Stimulated activated CD4-positive, alpha-beta T cell treated with anti-CD3 and anti-CD28 coated beads, Interleukin-12 subunit alpha, Interleukin-12 subunit beta, amount 100 ng/mL, for 48 hours (primary cell): Measurements from ENCODE around the gene RGS7.
"Not testable (repeated sequence)": the region's sequence is repeated elsewhere in the genome, so short reads cannot be mapped to it uniquely, and the experiment has no call there.

ENCODE experiments used
- DNase-seq, 3 donors: peaks; one replicate each; pipeline ENCODE4 v3.0.0-alpha.2; 2020; ENCODE audit warnings: low read depth in 2 of 3, low spot score in 1 of 3

RGS7 gene

DNA sequence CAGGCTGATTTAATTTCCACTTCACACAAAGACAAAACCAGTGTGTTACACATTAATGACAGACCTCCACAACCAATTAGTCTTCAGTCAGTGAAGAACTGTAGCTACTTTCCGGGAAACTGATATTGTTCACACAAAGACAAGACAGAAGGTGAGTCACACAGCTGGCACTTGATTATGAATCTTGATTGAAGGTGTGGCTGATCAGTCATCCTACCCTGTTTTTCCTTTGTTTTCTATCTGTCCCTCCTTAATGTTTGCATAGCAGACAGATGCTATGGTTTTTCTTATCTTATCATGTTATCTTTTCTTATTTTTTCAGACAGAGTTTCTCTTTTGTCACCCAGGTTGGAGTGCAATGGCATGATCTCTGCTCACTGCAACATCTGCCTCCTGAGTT is 560.0 kb downstream of the RGS7 start:
- DNase-seq: no peak

GRCh38 chr1:240794046-240794843 is 562.8 kb downstream of the RGS7 start:
- no peak for DNase-seq

- no peak for DNase-seq
Measured at GRCh38 chr1:240792915-240793529, 564.0 kb downstream of the RGS7 start.

- DNase-seq: no peak
Measured at GRCh38 chr1:240790856-240791255, 566.1 kb downstream of the RGS7 start.

GRCh38 chr1:240786880-240787279 is 570.1 kb downstream of the RGS7 start:
- DNase-seq: no peak

- no peak for DNase-seq
Measured at GRCh38 chr1:240784776-240785175, 572.2 kb downstream of the RGS7 start.

DNA sequence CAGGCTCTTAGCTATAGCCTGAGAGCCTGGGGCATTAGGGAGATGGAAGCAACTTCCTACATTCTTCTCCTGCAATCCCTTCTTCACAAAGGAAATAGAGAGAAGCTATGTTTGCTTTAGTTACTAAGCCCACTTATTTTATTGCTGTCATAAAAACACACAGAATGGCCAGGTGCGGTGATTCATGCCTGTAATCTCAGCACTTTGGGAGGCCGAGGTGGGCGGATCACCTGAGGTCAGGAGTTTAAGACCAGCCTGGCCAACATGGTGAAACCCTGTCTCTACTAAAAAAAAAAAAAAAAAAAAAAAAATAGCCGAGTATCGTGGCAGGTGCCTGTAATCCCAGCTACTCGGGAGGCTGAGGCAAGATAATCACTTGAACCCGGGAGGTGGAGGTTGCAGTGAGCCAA is 573.3 kb downstream of the RGS7 start:
- not testable (repeated sequence) for DNase-seq

DNA sequence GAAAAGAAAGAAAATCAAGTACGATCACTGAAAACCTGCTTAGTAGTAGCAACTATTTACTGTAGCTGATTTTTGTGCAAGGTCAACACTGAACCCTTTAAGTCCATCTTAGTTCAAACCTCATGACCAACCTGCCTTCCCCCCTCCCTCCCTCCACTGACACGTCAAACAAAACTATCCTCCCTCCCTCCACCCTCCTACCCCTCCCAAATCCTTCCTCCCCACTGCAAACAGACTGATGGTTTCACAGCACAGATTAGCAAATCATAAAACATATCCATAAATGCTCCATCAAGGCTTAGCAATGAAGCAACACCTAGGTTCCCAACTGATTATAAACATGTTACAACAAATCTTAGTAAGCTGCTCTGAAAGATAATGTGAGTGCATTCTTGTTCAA is 580.8 kb downstream of the RGS7 start:
- DNase-seq: no peak

GRCh38 chr1:240772131-240772530 is 584.9 kb downstream of the RGS7 start:
- DNase-seq: no peak

- DNase-seq: no peak
Measured at GRCh38 chr1:240771450-240771849, 585.6 kb downstream of the RGS7 start.

DNA sequence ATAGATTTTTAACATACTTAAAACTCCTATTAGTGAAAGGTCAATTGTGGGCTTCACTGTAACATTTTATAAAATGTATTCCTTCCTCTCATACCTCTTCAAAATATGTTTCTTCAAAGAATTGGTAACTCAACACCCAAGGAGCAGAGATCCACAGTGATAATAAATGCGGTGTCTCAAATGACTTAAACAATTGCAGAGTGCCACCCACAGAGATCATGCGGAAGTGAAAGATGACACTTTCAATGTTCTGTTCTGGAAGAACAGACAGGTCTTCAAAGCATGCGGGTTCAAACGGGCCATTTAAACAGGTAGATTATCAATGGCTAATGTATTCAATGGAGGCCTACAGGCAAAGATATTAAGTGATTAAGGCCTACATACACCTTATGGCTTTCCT is 588.0 kb downstream of the RGS7 start:
- DNase-seq: no peak

GRCh38 chr1:240766831-240767230 is 590.2 kb downstream of the RGS7 start:
- no peak for DNase-seq

GRCh38 chr1:240765732-240766363 is 591.2 kb downstream of the RGS7 start:
- DNase-seq: no peak

DNA sequence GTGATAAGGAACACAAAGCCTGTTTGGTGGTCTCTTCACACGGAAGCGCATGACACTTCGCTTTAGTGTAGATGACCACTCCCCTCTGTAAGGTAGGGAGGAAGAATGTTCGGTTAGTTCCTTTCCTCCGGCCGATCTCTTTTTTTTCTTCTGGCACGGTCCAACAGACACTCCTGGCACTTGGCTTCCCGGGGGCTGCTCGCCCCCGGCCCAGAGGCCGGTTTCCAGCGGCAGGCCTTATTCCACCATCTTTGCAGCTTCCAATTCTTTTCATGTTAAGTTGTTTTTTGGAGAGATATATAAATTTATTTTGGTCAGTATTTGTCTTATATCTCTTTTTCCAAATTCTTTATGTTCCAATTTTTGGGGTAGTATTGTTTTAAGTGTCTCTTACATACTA is 593.2 kb downstream of the RGS7 start:
- DNase-seq: no peak

DNA sequence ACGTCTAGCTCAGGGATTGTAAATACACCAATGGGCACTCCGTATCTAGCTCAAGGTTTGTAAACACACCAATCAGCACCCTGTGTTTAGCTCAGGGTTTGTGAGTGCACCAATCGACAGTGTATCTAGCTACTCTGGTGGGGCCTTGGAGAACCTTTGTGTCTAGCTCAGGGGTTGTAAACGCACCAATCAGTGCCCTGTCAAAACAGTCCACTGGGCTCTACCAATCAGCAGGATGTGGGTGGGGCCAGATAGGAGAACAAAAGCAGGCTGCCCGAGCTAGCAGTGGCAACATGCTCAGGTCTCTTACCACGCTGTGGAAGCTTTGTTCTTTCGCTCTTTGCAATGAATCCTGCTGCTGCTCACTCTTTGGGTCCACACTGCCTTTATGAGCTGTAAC is 593.9 kb downstream of the RGS7 start:
- not testable (repeated sequence) for DNase-seq

- DNase-seq: not testable (repeated sequence)
Measured at GRCh38 chr1:240762471-240762987, 594.5 kb downstream of the RGS7 start.

DNA sequence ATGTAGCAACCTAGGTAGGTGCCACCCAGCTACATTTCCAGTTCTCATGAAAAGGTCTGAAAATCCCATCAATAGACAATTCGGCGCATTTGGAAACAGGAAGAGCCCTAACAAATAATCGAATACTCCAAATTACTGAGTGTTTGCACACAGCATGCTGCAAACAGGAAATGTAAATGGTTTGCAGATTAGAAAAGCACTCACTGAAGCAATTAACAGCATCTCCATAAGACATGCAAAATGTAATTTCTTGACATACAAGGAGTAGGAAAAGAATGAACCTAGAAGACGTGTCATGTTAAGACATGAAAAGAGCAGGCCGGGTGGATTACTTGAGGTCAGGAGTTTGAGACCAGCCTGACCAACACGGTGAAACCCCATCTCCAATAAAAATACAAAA is 598.2 kb downstream of the RGS7 start:
- not testable (repeated sequence) for DNase-seq

GRCh38 chr1:240758296-240758695 is 598.7 kb downstream of the RGS7 start:
- no peak for DNase-seq

DNA sequence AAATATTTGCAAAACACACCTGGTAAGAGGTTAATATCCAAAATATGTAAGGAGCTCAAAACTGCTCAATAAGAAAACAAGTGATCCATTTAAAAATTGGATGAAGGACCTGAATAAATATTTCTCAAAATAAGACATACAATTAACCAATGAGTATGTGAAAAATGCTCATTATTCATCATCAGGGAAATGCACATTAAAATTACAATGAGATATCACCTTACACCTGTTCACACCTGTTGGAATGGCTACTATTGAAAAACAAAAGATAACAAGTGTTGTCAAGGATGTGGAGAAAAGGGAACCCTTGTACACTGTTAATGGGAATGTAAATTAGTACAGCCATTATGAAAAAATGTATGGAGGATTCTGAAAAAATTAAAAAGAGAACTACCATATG is 609.1 kb downstream of the RGS7 start:
- no peak for DNase-seq

DNA sequence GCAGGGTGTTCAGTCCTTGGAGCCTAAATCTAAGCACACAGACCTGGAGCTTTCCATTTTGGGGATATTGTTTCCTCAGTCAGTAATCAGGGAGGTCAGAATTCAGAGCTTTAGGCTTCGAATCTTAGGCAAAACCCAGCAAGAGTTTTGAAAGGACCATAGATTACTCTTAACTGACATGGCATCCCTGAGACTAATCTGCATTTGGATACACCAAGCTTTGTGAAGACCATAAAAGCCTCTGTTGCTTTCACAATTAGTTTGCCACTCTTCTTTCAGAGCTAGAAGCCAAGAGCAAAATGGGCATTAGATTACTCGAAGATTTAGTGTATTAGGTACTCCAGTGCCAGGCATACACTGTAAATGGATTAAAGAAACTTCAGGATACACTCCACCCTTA is 613.3 kb downstream of the RGS7 start:
- DNase-seq: no peak

DNA sequence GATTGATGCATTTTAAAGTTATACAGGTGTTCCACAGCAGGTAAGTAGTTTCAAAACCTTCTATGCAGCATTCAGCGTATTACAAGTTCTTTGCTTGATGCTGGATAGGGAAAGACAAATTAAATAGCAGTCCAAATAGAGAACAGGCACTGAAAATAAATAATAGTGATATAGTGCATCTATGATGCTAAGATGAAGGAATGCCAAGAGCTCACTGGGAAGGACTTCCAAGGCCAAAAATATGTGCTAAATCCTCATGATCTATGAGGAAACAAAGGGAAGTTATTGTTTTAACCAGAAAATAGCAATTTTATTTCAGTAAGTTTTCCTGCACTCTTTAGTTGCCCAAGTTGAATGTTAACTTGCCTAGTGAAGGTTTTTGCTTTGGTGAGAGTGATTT is 617.3 kb downstream of the RGS7 start:
- DNase-seq: no peak

DNA sequence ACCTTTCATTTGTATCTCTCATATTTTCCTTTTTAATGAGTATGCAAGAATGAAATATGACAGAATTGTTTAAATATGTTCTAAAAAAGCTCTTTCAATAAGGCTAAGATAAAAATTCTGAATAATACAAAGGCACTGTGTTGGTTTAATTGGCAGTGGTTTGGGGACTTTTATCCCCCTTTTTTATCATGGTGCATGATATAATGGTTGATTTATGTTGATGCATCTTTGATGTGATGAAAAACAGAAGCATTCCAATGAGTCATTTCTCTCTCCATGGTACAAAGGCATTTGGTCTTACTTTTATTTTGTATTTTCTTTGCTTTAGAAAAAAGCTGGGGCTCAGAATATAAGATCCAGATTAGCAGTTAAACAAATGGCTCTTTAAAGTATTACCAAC is 617.9 kb downstream of the RGS7 start:
- no peak for DNase-seq
